ENCODE results near the gene ZFHX3.
"Not testable (repeated sequence)": the region's sequence is repeated elsewhere in the genome, so short reads cannot be mapped to it uniquely, and the experiment has no call there.

Gene ZFHX3

GRCh38 chr16:73021866-73022495 lies 25.9 kb downstream of the ZFHX3 start:
- no peak for ATAC-seq

- ATAC-seq: no peak
Measured at GRCh38 chr16:73020409-73020884, 27.5 kb downstream of the ZFHX3 start.

- no peak for ATAC-seq
Measured at GRCh38 chr16:73019457-73020362, 28.2 kb downstream of the ZFHX3 start.

GRCh38 chr16:73018821-73019456 lies 29.0 kb downstream of the ZFHX3 start:
- no peak for ATAC-seq

- no peak for ATAC-seq
Measured at GRCh38 chr16:73017321-73017720, 30.6 kb downstream of the ZFHX3 start.

- ATAC-seq: no peak
Measured at GRCh38 chr16:73016488-73016830, 31.5 kb downstream of the ZFHX3 start.

- ATAC-seq: no peak
Measured at GRCh38 chr16:73015612-73016487, 32.1 kb downstream of the ZFHX3 start.

GRCh38 chr16:73014768-73015167 lies 33.2 kb downstream of the ZFHX3 start:
- ATAC-seq: no peak

- ATAC-seq: no peak
Measured at GRCh38 chr16:73013974-73014373, 34.0 kb downstream of the ZFHX3 start.

- no peak for ATAC-seq
Measured at GRCh38 chr16:73012341-73012740, 35.6 kb downstream of the ZFHX3 start.

- no peak for ATAC-seq
Measured at GRCh38 chr16:73011926-73012325, 36.0 kb downstream of the ZFHX3 start.

- ATAC-seq: no peak
Measured at GRCh38 chr16:73010150-73010676, 37.7 kb downstream of the ZFHX3 start.

- not testable (repeated sequence) for ATAC-seq
Measured at GRCh38 chr16:73009710-73010109, 38.2 kb downstream of the ZFHX3 start.

- ATAC-seq: no peak
Measured at GRCh38 chr16:73006026-73006425, 41.9 kb downstream of the ZFHX3 start.

GRCh38 chr16:73002866-73003265 lies 45.1 kb downstream of the ZFHX3 start:
- no peak for ATAC-seq

- ATAC-seq: no peak
Measured at GRCh38 chr16:73000907-73001521, 46.9 kb downstream of the ZFHX3 start.

GRCh38 chr16:73000020-73000906 lies 47.7 kb downstream of the ZFHX3 start:
- ATAC-seq: no peak

GRCh38 chr16:72999541-73000019 lies 48.3 kb downstream of the ZFHX3 start:
- no peak for ATAC-seq

GRCh38 chr16:72997141-72997542 lies 50.8 kb downstream of the ZFHX3 start:
- ATAC-seq: no peak

GRCh38 chr16:72996291-72997062 lies 51.5 kb downstream of the ZFHX3 start:
- no peak for ATAC-seq

All from activated CD4-positive, CD25-positive, alpha-beta regulatory T cell treated with anti-CD3 and anti-CD28 coated beads, Interleukin-2, amount 50 U/mL, for 24 hours (primary cell).